GM21447 (cell line): ENCODE data around the gene TRAF3IP1.
A peak's percentile ranks its signal among the peaks of the same experiment; 100 is the strongest.

Experiments
- ATAC-seq: cut with Tn5 transposase; IDR thresholded peaks from one replicate; pipeline ENCODE4 v1.9.1; 2021; ENCODE audit not compliant: unreplicated experiment

TRAF3IP1 gene

GRCh38 chr2:238286987-238287736 is 33.2 kb upstream of the TRAF3IP1 start:
- no peak for ATAC-seq

DNA sequence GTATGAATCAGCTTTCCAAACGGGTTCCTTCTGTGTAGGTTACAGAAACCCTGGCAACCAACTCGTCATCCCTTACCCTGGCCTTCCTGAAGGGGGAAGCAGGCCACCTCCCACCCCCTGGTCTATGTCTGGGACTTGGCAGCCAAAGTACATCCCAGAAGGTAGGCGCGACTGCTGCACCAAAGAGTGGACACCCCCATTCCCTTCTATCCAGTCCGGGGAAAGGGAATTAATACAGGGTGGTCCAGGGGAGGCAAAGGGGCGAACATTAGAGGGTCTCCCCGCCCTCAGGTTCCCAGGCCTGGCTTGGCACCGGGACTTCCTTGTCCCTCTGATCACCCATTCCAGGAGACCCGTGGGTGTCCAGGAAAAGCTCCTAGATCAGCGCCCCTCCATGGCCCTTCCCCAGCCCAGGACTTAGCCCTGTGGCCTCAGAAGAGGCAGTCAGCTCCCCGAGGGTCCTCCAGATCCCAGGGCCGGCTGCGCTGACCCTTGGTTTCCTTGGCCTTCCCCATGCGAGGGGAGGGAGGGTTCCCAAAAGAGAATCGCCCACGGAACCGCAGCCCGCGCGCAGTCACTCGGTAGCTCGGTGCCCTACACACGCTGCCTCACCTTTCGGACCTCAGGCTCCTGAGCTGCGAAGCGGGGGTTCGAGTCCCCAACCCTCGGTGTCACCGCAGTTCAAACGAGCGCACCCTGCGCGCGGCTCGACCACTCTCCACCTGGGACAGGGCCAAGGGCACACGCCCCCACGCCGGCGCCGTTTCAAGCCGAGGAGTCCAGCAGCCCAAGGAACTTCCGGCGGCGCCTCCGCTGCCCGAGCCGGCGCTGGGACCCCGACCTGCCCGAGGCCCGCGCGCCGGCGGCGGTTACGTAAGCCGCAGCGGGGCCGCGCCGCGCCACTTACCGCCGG is 32.3 kb upstream of the TRAF3IP1 start, which contains the start of gene PER2:
Gene PER2 (minus strand): TSS at position 874 of the 913 bp plus-strand sequence. CDS start 10,674 bp downstream, outside the sequence.
- peak; percentile 36 for ATAC-seq

GRCh38 chr2:238288650-238289573 is 31.4 kb upstream of the TRAF3IP1 start:
- peak; percentile 89 for ATAC-seq

- no peak for ATAC-seq
Observed at GRCh38 chr2:238289574-238289973, 30.7 kb upstream of the TRAF3IP1 start.

DNA sequence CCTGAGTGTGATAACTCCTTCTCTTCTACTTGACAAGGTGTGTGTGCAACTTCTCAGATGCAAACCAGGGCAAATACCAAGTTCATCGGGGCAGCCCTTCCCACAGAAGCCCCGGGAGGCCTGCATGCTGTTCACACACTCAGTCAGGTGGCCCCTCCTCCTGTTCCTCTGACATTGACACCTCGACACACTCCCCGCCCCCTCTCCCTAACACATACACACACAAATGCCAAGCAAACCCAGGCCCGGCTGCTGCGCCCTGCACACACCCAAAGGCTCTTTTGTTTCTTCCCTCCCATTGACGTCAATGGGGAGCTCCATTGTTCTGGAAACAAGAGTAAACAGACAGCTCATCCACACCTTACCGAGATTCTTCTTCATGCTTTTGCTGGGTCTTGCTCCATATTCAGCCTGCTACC is 30.2 kb upstream of the TRAF3IP1 start:
- no peak for ATAC-seq

DNA sequence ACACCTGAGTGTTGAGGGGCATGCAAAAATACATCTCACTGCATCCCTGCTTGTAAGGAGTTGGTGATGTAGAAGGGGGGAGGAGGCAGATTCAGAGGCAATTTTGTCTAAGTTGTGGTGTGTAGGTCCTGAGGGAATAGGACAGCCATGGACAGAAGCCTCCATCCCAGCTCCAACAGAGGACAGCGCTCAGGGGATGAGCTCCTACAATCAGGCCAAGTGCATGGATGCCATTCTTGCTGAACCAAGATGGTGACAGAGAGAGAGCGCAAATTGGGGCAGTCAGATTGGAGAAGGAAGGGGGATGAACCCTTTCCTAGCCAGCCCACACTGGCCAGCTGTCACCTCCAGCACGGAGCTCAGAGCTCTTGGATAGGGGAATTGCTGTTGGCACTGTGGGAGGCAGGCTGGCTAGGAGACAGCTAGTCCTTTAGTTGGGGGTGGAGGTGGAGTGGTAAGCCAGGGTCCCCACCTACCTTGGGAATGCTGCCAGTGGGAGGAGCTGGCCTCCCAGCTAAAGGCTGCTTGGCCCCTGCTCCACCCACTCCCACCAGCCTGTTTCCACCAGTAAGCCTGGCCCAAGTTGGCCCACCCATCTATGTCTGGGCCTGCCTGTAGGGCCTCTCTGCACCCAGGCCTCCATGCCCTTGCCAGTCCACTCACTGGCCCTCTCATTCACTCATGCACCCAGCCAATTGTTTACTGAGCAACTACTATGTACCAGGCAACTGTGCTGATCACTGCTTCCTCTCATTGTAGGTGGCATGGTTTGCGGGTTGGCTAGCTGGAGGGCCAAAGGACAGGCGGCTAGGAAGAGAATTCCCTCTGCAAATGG is 29.4 kb upstream of the TRAF3IP1 start:
- no peak for ATAC-seq

- ATAC-seq, result no peak
Observed at GRCh38 chr2:238291550-238292281, 28.6 kb upstream of the TRAF3IP1 start.

GRCh38 chr2:238294046-238294392 is 26.3 kb upstream of the TRAF3IP1 start:
- no peak for ATAC-seq

DNA sequence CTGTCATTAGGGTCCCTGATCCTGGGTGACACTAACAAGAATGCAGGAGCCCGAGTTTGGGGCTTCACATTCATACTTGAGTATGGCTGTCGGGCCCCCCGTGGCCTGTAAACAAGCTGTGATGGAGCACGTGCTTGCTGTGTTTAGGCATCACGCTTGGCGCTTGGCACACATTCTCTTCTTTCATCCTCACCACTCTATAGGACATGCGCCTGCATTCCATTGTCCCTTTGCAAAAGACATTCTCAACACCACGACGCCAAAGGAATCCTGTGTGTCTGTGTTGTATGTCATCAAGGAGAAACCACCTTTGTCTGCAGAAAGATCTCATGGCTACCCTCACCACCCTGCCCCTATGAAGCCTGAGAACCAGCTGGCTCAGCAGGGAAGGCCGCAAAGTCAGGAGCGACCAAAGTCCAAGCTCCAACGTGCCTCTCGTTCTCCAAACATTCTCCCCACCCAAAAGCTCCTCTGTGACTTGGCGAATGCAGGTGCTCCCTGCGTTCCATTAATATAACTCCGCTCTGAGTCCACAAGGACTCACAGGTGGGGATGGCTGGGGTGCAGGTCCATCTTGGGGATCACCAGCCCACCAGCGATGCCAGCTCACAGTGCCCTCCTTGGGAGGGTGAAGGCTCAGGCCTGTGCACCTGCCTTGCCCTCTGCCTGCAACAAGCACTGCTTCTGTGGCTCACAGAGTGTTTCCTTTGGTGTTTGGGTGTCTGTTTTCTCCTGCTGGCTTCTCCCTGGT is 25.8 kb upstream of the TRAF3IP1 start:
- no peak for ATAC-seq

- no peak for ATAC-seq
Observed at GRCh38 chr2:238295144-238296112, 24.9 kb upstream of the TRAF3IP1 start.

- ATAC-seq, result no peak
Observed at GRCh38 chr2:238296638-238297457, 23.5 kb upstream of the TRAF3IP1 start.

DNA sequence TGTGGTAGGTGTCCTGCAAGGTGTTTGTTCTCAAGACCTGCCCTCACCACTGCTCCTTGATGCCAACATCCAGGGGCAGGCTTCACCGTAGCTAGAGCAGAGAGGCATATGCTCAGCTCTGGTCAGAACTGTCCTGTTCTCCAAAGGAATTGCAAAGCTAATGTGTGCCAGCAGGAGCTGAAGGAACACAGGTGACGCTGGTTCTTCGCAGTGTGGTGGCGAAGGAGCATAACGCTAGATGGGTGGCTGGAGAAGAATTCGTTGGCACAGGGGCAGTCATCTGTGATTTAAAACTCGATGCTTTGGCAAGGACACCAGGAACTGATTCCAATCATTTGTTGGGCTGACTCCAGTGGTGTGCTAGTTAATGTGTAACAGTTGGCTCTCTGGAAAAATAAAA is 20.5 kb upstream of the TRAF3IP1 start:
- ATAC-seq, result no peak

DNA sequence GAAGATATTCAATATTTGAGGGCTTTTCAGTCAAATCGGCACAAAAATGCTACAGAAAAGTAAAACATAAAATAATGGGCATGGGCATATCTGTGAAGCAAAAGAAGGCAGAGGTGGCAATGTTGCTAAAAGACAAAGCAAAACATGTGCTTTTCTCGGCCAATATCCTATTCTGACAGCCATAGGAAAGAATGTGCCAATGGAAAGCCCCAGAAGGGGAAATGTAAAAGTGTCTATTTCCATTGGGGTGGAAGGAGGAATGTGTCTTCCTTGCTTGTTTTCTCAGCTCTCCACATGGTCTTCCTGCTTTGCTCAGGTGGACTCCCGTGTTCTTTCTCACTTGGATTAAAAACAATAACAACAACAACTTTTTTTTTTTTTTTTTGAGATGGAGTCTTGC is 18.2 kb upstream of the TRAF3IP1 start:
- ATAC-seq, result no peak

GRCh38 chr2:238302751-238303150 is 17.6 kb upstream of the TRAF3IP1 start:
- ATAC-seq, result no peak

DNA sequence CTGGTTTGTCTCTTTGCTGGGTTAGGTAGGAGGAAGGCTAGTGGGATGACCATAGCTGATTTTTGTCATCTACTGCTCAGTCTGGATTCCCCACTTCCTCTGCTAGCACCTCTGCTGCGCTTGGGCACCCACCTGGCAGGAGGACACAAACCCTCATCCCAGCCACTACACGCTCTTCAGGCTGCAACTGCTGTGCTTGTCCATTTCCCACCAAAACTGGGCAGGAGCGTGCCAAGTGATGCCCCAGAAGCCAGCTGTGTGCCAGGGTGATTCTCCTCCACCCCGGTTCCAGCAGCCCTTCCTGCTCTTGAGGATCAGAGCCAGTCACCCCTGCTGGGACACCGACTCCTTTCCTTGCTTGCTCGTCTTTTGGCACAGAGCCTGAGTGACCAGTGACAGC is 16.2 kb upstream of the TRAF3IP1 start:
- no peak for ATAC-seq

GRCh38 chr2:238305092-238305862 is 15.0 kb upstream of the TRAF3IP1 start:
- ATAC-seq, result no peak
